ENCODE measurements around the gene CXCL13.
"Not testable (repeated sequence)": the region's sequence is repeated elsewhere in the genome, so short reads cannot be mapped to it uniquely, and the experiment has no call there.

The CXCL13 gene

DNA sequence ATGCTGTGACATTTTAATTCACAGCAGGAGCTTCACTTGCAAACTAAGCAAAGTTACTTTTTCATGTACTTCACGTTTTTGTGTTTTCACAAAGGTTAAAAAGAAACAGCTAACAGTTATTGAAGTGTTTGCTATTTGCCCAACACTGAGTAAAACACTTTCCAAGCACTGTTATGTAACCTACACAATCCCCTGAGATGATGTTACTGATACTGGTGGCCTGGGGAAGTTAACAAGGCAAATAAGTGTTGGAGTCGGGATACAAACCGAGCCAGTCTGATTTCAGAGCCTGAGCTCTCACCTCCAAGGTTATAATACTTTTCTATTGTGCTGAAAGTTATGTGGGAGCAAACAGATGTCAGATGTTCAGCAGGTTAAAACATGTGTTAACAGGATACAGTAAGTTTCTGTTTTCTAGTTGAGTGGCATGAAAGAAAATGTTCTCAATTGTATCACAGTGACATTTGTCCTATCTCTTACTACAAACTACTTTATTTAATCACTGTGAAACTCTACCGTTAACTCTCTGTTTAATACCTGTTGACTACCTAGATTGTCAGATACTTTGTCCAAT lies 3.9 kb upstream of the CXCL13 start:
- no peak for DNase-seq (ENCODE audit: low read depth)

DNA sequence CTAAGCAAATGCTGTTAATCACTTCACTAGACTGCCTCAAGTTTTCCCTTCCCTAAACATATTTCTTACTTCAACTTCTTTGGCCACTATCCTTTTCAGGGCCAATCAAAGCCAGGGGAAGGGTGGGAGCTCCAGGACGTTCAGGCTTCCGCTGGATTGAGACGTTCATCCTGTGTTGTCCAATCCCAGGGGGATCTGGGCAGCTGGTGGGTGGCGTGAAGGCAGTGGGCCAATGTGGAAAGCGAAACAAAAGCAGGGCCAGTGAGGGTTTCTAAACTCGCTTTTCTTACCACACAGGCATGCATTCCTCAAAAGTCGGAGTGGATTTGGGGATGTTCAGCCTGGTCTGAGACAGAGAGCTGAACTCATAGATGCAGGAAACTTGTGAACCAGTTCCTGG lies 7.6 kb downstream of the CXCL13 start:
- peak; percentile 39 for DNase-seq (ENCODE audit: low read depth)

DNA sequence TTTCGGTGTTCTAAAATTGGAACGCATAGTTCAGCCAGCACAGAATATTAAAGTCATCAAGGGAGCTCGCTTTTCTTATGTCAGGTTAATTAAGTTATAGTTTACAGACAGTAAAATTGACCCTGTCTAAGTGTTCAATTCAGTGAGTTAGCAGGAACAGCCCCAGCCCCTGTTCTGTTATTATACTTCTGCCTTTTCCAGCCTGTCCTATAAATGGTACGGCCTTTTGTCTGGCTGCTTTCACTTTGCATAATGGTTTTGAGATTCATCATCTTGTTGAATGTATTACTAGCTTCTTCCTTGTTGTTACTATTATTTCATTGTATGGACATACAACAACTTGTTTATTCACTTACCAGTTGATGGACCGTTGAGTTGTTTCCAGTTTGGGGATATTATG lies 9.5 kb downstream of the CXCL13 start:
- DNase-seq (ENCODE audit: low read depth), result no peak

DNA sequence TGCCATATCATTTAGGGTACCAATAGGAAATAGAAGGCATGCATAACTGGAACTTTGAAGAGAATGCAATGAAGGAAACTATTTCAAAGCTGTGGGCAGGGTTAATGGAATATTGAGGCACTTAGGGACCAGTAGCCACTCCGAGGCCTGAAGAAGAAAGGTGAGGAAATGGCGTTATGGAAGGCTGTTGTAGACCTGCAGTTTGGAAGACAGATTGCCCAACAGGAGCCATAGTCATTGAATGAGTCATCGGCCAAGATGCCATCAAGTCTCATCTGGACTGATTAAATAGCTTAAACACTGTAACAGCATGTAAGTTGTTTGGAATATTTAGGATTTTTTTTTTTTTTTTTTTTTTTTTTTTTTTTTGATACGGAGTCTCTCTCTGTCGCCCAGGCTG lies 11.6 kb downstream of the CXCL13 start:
- no peak for DNase-seq (ENCODE audit: low read depth)

DNA sequence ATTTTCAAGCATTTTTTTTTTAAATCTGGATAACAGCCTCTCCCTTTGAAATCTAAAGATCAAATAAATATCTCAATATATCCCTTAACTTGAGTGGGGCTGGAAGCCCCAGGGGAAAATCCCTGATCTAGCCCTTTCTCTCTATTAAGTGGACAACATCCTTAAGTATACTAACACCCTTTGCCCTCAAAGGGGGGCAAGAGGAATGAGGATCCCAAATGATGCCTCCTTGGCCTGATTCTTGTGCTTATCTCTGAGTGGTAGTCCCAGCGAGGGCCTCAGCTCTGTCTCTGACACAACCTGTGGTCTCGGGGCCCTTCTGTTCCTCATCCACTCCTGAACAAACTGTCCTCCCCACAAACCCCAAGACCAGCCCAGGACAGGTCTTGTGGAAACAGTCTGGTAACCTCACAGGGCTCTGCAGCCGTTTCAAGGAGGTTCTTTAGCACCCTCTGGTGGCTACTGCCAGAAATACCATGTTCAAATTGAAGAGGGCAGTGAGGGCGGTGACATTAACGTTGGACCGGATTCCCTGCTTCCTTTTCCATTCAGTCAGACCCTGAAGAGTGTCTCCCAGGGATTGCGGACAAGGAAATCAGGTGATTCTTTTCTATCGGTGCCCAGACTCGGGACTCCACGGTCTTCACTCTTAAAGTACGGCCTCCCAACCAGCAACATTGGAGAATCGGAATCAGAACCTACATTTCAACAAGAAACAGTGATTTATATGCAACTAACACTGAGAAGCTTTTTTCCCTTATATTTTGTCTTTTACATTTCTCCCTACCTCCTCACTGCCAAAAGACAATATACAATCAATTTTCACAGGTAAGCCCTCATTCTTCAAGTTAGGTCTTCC lies 13.0 kb downstream of the CXCL13 start:
- peak; percentile 62 for DNase-seq (ENCODE audit: low read depth)

DNA sequence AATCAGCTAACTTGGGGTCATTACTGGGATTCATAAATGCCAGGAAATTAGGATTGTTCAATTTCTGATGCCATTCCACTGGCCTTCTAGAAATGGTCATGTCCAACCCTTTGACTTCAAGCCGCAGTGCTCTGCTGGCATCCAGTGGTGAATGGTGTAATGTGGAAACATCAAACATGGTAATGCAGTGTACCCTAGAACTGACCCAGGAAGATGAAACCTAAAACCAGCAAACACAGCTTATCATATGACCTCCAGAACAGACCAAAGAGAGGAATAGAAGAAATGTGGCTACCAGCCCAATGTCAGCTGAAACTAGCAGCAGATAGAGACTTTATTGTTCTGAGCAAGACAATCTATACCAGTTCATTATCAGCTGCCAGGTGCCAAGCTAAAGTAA lies 13.8 kb downstream of the CXCL13 start:
- DNase-seq (ENCODE audit: low read depth), result peak; percentile 6

DNA sequence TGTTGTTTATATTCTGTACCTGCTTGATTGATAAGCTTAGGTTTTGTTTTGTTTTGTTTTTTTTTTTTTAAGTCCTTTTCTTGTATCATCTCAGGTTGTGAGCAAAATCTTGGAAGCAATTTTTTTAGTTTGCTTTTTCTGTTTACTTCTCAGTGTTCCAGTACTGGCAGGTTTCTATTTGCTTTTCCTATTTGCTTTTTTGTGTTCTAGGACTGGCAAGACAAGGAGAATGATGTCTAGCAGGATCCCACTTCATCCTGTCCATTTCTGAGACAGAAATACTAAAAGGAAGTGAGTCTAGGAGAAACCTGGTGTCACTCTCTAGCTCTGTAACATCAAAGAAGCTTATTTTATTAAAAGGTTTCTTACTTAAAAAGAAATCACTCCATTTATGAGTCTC lies 15.6 kb downstream of the CXCL13 start:
- DNase-seq (ENCODE audit: low read depth), result no peak

DNA sequence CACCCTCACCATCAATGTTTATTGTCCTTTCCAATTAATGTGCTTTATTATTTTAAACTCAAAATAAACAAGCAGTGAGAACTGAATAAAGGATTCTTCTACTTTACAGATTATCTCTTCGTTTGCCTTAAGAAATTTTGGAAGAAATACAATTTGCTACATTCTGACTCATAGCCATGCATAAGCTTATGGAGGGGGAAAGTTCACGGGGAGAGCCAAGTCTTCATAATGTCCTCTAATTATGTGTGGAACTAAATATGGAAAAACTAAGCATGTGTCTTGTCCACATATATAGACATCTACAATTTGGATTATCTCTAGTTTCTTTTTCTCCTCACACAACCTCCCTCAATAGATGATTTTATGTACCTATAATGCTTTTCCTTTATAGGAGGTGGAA lies 17.5 kb downstream of the CXCL13 start:
- DNase-seq (ENCODE audit: low read depth), result no peak

DNA sequence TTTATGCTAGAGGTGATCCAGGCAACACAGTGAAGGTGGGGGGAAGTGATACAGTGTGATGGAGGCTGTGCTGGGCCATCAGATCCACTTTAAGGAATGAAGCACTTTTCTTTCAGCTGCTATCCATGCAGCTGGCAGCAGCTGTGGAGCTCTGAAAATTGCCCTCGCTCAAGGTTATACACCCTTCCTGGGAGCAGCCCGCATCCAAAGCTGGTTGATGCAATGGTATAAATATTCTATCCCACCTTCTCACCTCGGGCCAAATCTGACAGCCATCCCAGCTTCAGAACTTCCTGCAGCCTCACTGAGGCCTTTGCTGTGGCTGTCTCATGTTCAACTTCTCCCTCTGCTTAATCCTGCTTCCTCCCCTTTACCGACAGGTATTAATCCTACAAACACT lies 18.6 kb downstream of the CXCL13 start:
- DNase-seq (ENCODE audit: low read depth), result no peak

DNA sequence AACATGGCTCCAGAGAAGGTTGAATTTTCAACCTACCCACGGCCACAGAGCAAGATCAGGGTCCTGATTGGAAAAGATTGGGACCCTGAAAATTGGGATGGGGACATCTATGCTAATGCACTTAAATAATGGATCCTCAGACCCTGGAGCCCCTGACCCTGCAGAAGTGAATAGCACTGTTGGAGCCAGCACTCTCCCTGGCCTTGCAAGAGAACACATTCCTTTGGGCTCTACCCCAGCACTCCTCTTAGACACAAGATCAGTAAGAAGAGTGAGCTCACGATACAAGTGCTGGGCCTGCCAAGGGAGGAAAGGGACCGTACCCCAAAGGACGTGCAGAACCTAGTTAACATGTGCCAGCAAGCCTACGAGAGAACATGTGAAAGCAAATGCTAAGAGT lies 19.9 kb downstream of the CXCL13 start:
- DNase-seq (ENCODE audit: low read depth), result no peak

DNA sequence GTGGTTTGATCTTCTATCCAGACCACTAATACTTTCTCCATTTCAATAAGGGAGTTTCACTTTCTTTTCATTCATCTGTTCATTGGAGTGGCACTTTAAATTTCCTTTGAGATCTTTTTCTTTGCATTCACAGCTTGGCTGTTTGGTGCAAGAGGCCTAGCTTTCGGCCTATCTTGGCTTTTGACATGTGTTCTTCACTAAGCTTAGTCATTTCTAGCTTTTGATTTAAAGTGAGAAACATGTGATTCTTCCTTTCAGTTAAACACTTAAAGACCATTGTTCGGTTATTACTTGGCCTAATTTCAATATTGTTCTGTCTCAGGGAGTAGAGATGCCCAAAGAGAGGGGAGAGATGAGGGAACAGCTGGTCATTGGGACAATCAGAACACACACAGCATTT lies 24.3 kb downstream of the CXCL13 start:
- no peak for DNase-seq (ENCODE audit: low read depth)

DNA sequence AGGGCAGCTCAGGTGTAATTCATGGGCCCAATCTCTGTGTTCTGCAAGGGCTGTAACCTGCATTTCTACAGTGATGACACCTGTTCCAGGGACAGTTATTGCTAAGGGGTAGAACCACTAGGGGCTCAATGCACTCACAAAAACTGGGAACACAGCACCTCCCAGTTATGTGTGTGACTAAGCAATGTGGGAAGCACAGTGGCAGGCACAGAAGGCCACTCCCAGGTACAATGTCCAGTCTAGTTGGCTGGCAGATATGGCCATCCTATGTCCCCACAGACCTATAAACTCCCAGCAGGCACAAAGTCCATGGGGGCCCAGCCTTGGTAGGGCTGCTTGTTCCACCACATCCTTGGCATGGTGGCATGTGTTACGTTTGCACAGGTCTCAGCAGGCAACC lies 25.7 kb downstream of the CXCL13 start:
- DNase-seq (ENCODE audit: low read depth), result no peak

DNA sequence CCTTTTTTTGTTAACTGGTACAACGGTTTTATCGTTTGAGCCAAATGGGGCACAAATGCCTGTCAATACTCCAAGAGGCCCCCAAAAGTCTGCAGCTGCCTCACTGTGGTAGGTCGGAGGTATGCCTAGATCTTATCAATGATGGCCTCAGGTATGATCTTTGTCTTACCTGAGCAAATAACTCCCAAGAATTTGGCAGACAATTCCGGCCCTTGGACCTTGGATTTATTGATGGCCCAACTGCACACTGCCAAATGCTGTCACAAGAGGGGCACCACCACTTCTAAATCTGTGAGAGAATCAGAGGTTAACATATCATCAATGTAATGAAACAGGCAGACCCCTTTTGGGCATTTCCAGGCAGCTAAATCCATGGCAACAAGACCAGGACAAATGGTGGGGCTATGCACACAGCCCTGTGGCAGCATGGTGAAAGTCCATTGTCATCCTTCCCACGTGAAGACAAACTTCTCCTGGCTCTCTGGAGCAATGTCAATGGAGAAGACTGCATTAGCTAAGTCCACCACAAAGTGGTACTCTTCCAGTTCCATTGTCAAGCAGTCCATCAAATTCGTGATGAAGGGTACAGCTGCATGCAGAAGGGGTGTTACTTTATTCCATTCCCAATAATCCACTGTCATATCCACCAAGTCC lies 28.6 kb downstream of the CXCL13 start:
- DNase-seq (ENCODE audit: low read depth), result no peak

DNA sequence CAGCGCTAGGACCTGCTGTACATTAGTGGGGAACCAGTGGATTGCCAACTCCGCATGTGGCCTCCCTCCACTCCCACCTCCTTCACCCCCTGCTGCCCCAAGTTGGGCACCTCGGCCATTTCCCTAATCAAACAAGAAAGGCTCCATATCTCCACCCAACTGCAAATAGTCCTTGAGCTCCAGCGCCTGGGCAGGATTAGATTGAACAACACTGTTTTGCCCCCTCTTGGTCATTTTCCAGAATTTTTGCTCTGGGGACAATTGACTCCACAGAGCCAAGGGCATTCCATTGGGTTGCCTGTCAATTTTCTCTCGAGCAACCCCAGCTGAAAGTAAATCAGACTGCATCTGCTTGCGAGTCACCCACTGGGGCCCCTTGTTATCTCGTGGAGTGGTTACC lies 29.6 kb downstream of the CXCL13 start:
- no peak for DNase-seq (ENCODE audit: low read depth)

DNA sequence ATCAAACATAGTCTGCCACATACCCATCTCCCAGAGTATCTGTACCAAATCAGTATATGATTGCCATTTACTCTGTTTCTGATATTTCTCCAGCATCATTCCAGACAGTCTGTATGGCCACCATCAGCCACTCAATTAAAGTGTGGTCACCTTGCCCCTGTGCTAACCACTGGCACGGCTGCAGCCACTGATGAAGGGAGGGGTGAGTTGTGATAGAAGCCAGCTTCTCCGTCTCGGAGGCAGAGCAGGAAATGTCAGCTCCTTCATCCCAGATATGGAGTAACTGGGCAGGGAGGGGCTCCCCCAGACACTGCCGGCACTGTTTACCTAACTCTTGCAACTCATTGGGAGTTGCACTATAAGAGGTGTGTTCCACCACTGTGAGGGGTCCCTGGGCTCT lies 30.3 kb downstream of the CXCL13 start:
- DNase-seq (ENCODE audit: low read depth), result no peak

DNA sequence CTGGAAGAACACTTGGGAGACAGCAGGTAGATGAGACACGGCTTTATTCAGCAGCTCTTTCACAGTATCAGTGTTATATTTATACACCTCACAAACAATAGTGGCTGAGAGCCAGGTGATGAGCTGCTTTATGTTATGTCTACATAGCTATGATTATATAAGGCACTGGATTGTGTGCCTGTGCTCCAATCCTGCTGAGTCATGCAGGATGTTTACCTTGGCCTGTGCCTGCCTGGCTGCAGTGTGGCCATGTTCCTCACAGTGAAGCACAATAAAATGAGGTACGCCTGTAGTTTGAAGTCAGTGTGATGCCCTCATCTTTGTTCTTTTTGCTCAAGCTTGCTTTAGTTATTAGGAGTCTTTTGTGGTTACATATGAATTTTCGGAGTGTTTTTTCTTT lies 31.3 kb downstream of the CXCL13 start:
- DNase-seq (ENCODE audit: low read depth), result peak; percentile 23

DNA sequence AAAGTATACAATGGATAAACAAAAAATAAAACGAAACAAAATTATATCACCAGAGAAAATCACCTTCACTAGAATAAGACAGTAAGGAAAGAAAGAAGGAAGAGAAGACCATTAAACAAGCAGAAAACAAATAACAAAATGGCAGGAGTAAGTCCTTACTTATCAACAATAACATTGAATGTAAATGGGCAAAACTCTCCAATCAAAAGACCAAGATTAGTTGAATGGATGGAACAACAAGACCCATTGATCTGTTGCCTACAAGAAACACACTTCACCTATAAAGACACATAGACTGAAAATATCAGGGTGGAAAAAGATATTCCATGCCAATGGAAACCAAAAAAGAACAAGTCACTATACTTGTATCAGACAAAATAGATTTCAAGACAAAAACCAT lies 38.4 kb downstream of the CXCL13 start:
- DNase-seq (ENCODE audit: low read depth), result not testable (repeated sequence)

DNA sequence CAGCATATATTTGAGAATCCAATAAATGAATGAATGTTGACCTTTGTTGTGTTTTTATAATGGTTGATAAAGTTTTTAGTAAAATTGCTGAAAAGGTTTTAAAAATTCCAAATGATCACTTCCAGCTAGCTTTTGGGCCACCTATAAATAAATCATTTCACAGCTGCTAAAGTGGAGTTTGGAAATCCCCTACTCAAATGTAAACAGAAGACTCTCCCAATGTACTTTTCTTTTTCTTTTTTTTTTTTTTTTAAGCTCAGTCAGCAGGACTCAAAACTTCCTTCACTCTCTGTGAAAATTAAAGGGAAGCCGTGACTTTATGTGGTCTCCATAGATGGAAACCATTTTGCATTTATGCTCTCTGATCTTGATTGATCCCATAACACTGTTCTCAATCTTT lies 45.2 kb downstream of the CXCL13 start:
- no peak for DNase-seq (ENCODE audit: low read depth)

DNA sequence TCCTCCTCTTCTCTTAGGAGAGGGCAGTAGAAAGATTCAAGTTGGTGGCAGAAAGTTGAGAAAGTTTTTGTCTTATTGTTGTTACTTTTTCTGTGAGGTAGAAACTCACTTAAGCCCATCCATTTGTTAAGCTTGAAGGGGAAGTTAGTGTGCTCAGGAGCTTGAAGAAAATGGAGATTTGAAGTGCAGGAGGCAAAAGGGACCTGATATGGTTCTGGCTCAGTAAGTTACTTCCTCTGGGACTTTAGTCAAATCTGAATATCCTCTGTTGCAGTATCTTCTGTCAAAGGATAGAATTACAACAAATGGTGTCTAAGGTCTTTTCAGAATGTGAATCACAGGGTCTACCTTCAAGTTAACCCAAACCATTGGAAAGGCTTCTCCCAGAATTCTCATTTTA lies 46.2 kb downstream of the CXCL13 start:
- DNase-seq (ENCODE audit: low read depth), result no peak

DNA sequence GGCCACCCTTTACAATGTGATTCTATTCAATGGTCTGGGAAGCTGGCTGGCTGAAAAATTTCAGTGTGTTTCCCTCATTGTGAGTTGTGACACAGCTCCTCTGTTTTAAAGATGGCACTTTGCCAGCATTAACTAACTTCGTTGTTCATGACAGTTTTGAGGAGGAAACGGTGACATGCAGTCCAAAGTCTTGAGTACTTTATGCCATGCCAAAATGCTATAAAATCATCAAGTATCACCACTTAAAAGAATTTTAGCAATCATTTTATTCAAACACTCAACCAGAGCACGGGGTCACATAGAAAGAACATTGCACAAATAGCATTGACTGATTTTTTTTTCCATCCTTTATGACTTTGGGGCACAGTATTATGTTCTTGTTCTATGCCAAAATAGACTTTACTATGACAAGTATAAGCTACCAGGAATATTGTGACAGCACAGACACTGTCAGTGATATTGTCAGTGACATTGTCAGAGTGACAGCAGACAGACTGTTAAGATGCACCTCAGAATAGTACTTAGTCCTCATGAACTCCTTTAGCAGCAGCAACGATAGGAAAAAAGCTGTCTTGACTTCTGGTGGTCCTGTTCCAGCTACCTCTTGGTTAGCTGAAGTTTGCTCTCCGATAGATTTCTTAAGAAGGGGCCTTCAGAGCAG lies 46.7 kb downstream of the CXCL13 start:
- no peak for DNase-seq (ENCODE audit: low read depth)

DNA sequence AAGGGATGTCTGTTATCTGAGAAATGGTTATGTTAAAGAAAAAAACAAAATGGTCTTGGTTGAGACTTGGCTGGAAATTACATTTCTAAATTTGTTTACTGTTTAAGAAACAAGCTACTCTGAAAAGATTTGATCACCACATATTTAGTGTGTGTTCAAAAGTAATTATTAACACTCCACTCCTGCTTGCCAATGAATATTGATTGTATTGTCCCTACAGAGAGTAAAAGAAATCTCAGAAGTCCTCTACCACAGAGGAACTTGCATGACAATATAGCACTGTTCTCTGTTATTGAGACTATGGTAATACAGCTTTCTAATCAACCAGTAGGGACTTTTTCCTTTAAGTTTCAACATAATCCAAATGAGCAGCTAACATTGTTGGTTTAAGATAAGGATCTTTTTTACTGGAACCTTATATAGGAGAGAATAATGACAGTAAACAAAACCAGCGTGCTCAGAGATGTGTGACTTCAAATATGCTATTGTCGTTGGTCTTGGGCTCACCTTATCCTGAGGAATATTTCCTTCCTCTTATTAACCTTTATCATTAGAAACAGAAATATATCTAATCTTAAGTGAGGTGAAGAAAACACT lies 47.6 kb downstream of the CXCL13 start:
- no peak for DNase-seq (ENCODE audit: low read depth)

DNA sequence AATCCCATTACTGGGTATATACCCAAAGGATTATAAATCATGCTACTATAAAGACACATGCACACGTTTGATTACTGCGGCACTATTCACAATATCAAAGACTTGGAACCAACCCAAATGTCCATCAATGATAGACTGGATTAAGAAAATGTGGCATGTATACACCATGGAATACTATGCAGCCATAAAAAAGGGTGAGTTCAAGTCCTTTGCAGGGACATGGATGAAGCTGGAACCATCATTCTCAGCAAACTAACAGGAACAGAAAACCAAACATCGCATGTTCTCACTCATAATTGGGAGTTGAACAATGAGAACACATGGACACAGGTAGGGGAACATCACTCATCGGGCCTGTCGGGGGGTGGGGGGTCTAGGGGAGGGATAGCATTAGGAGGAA lies 54.7 kb downstream of the CXCL13 start:
- DNase-seq (ENCODE audit: low read depth), result not testable (repeated sequence)

All from stromal cell of bone marrow (primary cell).